ENCODE measurements around the gene NR6A1. TPM values are rescaled to one million over a fixed set of nuclear protein-coding genes. Genes with fewer than 3 reads are reported as not detected.

Gene NR6A1
- 0.10 and 1.3 TPM in 2 replicates for total RNA-seq

DNA sequence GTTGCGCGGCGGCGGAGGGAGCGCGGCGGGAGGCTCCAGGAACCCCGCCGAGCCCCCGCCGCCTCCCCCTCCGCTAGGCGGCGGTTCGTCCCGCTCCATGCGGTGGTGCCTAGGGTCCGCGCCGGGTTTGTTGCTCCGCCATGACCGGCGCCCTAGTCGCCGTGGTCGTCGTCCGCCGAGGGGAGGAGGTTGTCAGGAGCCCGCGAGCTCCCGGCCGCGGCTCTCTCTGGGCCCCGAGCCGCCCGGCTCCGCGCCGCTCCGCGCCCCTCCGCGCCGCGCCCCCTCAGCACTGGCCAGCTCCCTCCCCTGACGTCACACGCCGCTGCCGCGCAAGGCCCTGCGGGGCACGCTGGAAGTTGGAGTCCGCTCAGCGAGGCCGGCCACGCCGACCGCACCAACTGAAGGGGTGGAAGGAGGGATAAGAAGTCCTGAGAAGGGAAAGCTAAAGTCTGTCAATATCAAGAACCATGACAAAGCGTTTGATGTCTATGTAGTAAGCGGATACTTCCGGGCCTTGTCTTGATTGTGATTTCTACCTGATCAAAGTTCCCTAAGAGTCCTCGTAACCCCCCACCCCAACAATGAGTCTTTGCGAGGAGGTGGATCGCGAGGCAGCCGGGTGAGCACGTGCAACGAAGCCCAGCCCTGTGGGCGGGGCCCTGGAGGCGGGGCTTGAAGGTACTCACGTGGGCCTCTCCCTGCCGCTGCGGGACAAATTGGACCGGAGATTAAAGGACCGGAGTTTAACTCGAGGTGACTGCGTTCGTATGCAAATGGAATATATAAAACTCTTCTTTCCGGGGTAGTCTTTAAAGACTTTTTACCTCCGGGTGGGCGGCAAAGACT lies at the start of gene NR6A1:
NR6A1 (minus strand) TSS at position 291 of the 846 bp plus-strand sequence.
- peak; percentile 93 for DNase-seq (ENCODE audit: extremely low read depth, low read depth, low spot score)

- DNase-seq (ENCODE audit: extremely low read depth, low read depth, low spot score) = no peak
Observed at GRCh38 chr9:124818431-124819281, 47.5 kb upstream of the NR6A1 start.

GRCh38 chr9:124815601-124816000 lies 44.5 kb upstream of the NR6A1 start:
- DNase-seq (ENCODE audit: extremely low read depth, low read depth, low spot score) = no peak

DNA sequence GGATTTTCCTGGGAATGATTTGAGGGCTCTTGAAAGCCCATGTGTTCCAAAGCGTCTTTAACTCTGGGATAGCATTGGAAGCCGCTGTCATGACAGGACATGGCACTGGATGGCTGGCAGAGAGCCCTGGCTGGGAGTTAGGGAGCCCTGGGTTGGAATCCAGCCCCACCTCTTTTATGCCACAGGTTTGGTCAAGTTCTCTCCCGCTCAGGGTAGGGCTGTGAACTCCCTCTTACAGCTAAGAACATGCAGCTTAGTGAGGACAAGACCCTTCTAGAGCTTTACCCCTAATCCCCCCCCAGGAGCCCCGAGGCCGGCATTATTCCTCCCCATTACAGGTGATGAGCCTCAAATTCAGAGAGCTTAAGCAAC lies 43.0 kb upstream of the NR6A1 start:
- no peak for DNase-seq (ENCODE audit: extremely low read depth, low read depth, low spot score)

DNA sequence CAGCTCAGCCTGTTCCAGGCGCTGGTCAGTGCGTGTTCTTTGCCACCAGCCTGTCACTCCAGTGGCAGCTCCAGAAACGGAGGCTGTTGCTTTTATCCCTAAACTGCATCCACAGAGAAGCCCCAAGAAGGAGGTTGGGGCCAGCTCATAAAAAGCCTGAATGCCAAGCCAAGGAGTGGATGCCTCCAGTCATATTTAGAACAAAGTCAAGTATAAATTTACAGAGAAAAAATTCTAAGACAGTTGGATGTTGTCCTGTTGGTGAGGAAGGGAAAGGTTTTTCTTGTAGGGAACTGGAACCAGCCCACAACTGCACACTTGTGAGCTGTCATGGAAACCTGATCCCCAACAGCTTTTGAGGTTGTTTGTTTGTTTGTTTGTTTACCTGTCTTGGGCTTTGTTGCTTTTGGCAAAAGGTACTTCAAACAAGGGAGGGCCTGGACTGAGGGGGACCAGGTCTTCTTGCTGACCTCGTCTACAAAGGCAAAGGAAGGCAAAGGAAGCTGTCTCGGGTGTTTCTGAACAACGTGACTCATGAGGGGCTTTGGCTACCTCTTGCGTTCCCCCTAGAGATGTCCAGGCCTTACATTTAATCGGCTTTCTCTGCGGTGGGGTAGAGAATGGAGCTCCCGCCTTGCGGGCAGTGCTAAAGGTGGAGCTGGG lies 42.5 kb upstream of the NR6A1 start:
- DNase-seq (ENCODE audit: extremely low read depth, low read depth, low spot score) = no peak

DNA sequence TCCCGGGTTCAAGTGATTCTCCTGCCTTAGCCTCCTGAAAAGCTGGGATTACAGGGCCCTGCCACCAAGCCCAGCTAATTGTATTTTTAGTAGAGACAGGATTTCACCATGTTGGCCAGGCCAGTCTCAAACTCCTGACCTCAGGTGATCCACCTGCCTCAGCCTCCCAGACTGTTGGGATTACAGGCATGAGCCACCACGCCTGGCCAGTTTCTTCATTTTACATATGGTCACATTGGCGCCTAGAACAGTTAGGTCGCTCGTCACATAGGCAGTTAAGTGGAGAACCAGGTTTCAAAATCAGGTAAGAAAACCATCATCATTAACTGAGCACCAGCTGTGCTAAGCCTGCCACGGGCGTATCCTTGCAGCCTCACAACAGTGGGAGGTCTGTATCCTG lies 41.9 kb upstream of the NR6A1 start:
- no peak for DNase-seq (ENCODE audit: extremely low read depth, low read depth, low spot score)

GRCh38 chr9:124812441-124812876 lies 41.3 kb upstream of the NR6A1 start:
- DNase-seq (ENCODE audit: extremely low read depth, low read depth, low spot score) = no peak

DNA sequence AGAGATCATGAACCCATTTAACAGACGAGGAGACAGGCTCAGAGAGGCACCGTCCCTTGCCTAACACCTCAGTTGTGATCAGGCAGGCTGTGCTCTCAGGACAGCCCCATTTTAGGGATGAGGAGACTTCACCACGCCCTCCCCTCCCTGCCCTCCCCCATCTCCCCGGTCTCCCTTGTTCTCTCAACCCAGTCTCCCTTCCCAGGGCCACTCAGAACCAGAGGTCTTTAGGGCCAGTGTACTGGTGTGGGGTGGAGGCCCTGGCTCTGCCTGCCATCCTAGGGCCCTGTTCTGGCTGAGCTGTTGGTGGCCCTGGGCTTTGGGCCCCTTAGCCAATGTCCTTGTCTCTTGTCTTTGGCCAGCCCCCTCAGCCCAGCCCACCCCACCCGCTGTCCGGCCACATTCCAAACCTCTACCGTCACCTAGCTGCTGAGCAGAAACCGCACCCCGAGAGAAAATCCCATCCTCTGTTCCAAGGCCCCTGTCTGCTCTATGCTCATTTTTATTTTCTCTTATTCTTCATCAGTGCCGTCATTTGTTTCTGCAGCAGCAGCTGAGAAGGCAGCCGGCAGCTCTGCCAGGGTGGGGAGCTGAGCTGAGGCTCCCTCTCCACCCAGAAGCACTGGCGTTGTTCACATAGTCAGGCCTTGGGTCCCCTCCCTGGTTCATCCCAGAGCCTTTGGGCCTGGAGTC lies 39.7 kb upstream of the NR6A1 start:
- no peak for DNase-seq (ENCODE audit: extremely low read depth, low read depth, low spot score)

- DNase-seq (ENCODE audit: extremely low read depth, low read depth, low spot score) = no peak
Observed at GRCh38 chr9:124809741-124810500, 38.8 kb upstream of the NR6A1 start.

DNA sequence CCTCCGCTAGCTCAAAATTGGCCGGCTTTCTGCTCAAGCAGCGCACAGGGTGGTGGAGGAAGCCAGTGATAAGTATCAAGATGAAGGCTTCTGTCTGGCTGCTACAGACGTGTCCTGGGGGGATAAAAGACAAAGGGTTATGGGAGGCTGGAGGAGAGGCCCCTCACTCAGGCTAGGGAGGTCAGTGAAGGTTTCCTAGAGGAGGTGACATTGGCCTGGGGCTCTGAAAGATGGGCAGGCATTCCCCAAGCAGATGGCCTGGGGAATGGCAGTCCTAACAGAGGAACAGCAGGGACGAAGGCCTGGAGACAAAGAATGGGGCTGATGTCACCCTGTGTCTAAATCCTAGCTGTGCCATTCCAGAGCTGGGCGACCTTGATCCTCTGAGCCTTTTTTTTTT lies 38.1 kb upstream of the NR6A1 start:
- DNase-seq (ENCODE audit: extremely low read depth, low read depth, low spot score) = no peak

GRCh38 chr9:124808246-124808956 lies 37.3 kb upstream of the NR6A1 start:
- no peak for DNase-seq (ENCODE audit: extremely low read depth, low read depth, low spot score)

GRCh38 chr9:124805186-124805585 lies 34.1 kb upstream of the NR6A1 start:
- no peak for DNase-seq (ENCODE audit: extremely low read depth, low read depth, low spot score)

GRCh38 chr9:124803911-124804310 lies 32.8 kb upstream of the NR6A1 start:
- DNase-seq (ENCODE audit: extremely low read depth, low read depth, low spot score) = no peak

- DNase-seq (ENCODE audit: extremely low read depth, low read depth, low spot score) = no peak
Observed at GRCh38 chr9:124802426-124802825, 31.3 kb upstream of the NR6A1 start.

DNA sequence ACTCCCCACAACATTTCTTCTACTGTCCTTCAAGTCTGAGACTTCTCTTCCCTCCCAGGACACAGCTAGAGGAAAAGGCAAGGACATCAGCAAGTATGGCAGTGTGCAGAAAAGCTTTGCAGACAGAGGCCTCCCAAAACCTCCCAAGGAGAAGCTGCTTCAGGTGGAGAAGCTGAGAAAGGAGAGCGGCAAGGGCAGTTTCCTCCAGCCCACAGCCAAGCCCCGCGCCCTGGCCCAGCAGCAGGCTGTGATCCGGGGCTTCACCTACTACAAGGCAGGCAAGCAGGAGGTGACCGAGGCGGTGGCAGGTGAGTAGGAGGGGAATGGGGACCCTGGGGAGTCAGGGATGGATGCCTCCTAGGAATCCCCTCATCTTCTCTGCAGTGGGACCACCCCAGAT lies 30.2 kb upstream of the NR6A1 start:
- DNase-seq (ENCODE audit: extremely low read depth, low read depth, low spot score) = no peak

DNA sequence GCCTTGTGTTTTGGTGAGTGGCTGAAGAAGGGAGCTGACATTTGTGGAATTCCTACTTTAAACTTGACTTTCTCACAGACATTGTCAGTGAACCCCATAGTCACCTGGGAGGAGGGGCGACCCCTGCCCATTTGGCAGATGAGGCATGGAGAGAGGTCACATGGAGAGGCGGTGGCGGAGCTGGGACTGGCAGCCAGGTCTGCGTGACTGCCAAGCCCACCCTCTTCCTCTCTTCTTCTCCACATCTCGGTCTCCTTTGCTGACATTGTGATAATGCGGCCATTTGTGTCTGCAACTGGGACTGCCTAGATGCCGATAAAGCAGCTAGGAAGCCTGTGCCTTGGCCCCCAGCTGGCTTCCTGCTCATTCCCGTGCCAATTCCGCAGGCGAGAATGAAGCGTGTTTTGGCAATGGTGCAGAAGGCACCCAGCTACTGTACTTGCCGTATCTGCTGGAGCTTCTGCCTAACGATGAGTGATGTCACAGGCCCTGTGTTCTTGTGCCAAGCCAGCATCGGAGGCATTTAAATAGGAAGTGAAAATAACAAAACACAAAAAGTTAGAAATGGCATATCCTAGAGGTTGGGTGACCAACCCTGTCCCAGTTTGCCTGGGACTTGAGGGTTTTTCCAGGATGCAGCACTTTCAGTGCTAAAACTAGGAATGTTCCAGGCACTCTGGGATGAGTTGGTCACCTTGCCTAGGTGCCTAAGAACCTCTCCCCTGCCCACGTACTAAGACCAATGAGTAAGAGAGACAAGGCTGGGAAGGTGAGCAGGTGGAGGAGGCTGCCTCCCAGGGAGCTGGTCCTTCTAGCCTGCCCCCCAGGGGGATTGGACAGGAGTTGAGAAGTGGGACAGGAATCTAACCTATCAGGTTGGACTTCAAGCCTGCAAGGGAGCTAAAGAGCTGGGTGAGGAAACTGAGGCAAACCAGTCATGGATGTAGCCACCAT lies 29.5 kb upstream of the NR6A1 start:
- DNase-seq (ENCODE audit: extremely low read depth, low read depth, low spot score) = no peak

- no peak for DNase-seq (ENCODE audit: extremely low read depth, low read depth, low spot score)
Observed at GRCh38 chr9:124799274-124800006, 28.3 kb upstream of the NR6A1 start.

Measured in glomerular endothelial cell (primary cell).